Renal pelvis (tissue), 12 donors: Measurements from ENCODE around the gene ZNF850. TPM values are rescaled to one million over a fixed set of nuclear protein-coding genes. Genes with fewer than 3 reads are reported as not detected.
"Not testable (repeated sequence)": the region's sequence is repeated elsewhere in the genome, so short reads cannot be mapped to it uniquely, and the experiment has no call there.

Source experiments
- DNase-seq: peaks from one replicate; pipeline ENCODE4 v3.0.0-alpha.2; 2013
- long read RNA-seq, 16 experiments: transcript quantifications; one replicate each; lab custom pipeline, GENCODE V29; 2026
- polyA plus RNA-seq, 3 donors: library from polyadenylated mRNA; unstranded; fragments of 120-200 nt; gene quantifications; one replicate each; pipeline ENCODE4 v1.2.1, GENCODE V29; 2013; ENCODE audit not compliant: insufficient read length in 3 of 3

ZNF850 gene
- 1 to 10 TPM; 2.6 to 4.5 (median 3.8) TPM for polyA plus RNA-seq
- long read RNA-seq, donor 1, partial matches to known transcripts = 5 of 5 reads
- long read RNA-seq, donor 1, other reads (novel, unspliced or antisense) = 0 of 5 reads
- long read RNA-seq, donor 2, partial matches to known transcripts = 5 of 13 reads
- long read RNA-seq, donor 2, other reads (novel, unspliced or antisense) = 8 of 13 reads
- long read RNA-seq, donor 3 = 0 reads
- long read RNA-seq, donor 4 = 0 reads
- long read RNA-seq, donor 5, partial matches to known transcripts = 10 of 10 reads
- long read RNA-seq, donor 5, other reads (novel, unspliced or antisense) = 0 of 10 reads
- long read RNA-seq, donor 6, full-length matches to known transcripts = 1 of 1 reads
- long read RNA-seq, donor 6, partial matches to known transcripts = 0 of 1 reads
- long read RNA-seq, donor 6, other reads (novel, unspliced or antisense) = 0 of 1 reads
- long read RNA-seq, donor 7 = 0 reads
- long read RNA-seq, donor 8 = 0 reads
- long read RNA-seq, donor 9, full-length matches to known transcripts = 1 of 1 reads
- long read RNA-seq, donor 9, partial matches to known transcripts = 0 of 1 reads
- long read RNA-seq, donor 9, other reads (novel, unspliced or antisense) = 0 of 1 reads
- long read RNA-seq, donor 10, full-length matches to known transcripts = 1 of 1 reads
- long read RNA-seq, donor 10, partial matches to known transcripts = 0 of 1 reads
- long read RNA-seq, donor 10, other reads (novel, unspliced or antisense) = 0 of 1 reads
- long read RNA-seq, donor 11 = 0 reads
- long read RNA-seq, donor 12, full-length matches to known transcripts = 1 of 6 reads
- long read RNA-seq, donor 12, partial matches to known transcripts = 5 of 6 reads
- long read RNA-seq, donor 12, other reads (novel, unspliced or antisense) = 0 of 6 reads
- long read RNA-seq, donor 13, full-length matches to known transcripts = 1 of 1 reads
- long read RNA-seq, donor 13, partial matches to known transcripts = 0 of 1 reads
- long read RNA-seq, donor 13, other reads (novel, unspliced or antisense) = 0 of 1 reads
- long read RNA-seq, donor 14 = 0 reads
- long read RNA-seq, donor 15, full-length matches to known transcripts = 1 of 1 reads
- long read RNA-seq, donor 15, partial matches to known transcripts = 0 of 1 reads
- long read RNA-seq, donor 15, other reads (novel, unspliced or antisense) = 0 of 1 reads
- long read RNA-seq, donor 16 = 0 reads

DNA sequence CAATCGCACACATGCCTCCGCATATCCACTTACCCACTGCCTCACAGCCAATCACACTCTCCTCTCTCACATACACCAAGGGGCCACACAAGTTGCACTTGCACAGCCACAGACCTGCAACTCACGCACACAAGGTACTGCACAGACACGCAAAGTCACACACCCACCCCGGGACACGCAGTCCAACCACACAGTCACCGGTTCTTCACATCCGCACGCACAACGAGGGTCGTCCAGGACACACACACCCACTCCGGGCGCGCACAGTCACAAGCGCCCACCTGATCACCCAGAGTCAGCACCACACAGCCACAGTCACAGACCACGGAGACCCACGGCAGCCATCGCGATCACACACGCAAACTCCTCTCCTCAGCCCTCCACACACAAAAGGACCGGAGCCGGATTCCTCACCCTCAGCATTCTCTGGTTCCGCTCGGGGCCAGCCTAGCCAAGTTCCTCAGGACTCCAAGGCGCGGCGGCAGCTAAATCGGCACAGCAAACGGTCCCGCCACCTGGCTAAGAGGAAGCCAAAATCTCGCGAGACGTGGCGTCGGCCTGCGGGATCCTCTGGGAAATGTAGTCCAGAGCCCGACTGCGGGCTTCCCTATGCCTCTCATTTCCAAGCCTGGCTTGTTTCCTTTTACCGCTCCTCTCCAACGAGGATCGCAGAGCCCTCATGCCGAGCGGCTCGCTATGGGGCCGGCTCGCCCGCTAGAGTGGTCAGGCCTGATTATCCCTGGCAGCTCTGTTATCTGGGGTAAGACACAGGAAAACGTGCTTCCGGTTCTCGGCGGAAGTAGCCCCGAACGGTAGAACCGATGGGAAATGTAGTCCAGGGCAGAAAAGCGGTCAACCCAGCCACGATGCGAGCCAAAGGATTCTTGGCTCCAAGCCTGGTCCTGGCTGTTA is at the start of gene ZNF850:
TSS of gene ZNF850 (minus strand) at position 497 of the 912 bp plus-strand sequence. CDS start 10,201 bp downstream, outside the sequence.
- DNase-seq = peak; percentile 95

DNA sequence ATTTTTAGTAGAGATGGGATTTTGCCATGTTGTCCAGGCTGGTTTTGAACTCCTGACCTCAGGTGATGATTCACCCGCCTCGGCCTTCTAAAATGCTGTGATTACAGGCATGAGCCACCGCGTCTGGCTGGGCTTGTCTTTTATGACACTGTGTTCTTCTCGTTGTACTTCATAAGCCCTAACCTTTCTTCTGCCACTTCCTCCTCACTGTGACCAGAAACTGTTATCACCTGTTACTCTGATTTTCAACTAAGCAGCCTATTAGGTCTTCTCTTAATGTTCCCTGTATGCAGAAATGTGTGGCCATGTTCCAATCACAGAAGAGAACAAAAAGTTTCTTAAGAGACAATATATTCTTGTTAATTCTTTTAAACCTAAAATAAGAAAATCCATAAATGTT is 49.2 kb upstream of the ZNF850 start:
- no peak for DNase-seq

DNA sequence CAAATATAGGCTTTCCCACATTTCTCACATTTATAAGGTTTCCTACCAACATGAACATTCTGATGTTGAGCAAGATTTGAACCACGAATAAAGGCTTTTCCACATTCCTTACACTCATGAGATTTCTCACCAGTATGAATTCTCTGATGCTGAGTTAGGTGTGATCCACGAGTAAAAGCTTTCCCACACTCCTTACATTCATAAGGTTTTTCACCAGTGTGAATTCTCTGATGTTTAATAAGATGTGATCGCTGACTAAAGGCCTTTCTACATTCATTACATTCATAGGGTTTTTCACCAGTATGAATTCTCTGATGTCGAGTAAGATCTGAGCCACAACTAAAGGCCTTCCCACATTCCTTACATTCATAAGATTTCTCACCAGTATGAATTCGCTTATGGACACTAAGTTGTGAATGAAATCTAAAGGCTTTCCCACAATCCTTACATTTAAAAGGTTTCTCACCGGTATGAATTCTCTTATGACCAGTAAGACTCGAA is 46.6 kb upstream of the ZNF850 start:
- no peak for DNase-seq

DNA sequence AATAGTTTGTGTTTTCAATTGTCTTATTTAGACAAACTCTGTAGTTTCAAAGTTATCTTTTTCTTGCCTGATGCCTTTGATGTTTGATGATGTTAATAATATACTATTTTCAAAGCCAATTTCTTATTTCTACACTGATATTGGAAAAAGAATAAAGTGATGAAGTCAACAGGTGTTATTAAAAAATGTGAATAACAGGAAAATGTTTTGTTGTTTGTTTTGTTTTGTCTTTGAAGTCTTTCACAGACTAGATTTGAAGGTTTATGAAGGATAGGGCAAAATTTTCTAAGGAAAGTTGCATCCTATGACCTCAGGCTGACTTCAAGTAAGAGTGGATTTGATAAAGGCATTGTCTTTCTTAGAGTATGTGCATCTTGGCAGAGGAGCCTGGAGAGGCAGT is 34.4 kb upstream of the ZNF850 start:
- DNase-seq = no peak

DNA sequence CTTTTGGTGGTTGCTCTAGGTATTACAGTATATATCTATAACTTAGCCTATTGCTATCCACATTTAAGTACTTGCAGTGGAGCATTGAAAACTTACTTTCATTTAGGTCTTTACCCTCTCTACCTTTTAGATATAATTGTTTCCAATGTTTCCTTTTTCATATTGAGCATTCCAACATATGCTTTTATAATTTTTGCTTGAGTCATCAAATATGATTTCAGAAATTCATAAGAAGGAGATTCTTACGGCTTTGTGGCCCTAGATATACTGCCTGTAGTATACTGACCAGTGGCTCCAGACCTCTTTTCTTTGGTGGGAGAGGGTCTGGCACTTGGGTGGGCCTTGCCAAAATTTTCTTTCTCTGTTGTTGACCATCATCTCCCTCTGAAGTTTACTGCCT is 32.8 kb upstream of the ZNF850 start:
- no peak for DNase-seq

DNA sequence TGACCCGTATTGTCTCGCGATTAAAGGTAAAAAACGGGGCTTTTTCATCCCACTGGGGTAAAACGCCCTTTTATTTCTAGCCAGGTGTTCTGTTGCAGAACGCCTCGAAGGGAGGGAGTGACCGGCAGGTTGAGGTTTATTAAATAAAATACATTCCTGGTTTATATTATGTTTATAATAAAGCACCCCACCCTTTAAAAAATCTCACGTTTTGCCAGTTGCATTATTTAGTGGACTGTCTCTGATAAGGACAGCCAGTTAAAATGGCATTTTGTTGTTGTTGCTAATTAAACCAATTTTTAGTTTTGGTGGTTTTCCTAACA is 25.1 kb upstream of the ZNF850 start:
- no peak for DNase-seq

- DNase-seq = no peak
These were observed 24.0 kb upstream of the ZNF850 start for GRCh38 chr19:36796714-36796992.

GRCh38 chr19:36791420-36792141 is 19.0 kb upstream of the ZNF850 start:
- DNase-seq = peak; percentile 24

GRCh38 chr19:36775768-36776167 is 3.2 kb upstream of the ZNF850 start:
- DNase-seq = peak; percentile 14

- DNase-seq = no peak
These were observed 594 bp upstream of the ZNF850 start for GRCh38 chr19:36773223-36773579.

GRCh38 chr19:36771261-36772231 is 1.1 kb downstream of the ZNF850 start:
- peak; percentile 86 for DNase-seq

- no peak for DNase-seq
These were observed 22.4 kb downstream of the ZNF850 start for GRCh38 chr19:36750066-36750691.

DNA sequence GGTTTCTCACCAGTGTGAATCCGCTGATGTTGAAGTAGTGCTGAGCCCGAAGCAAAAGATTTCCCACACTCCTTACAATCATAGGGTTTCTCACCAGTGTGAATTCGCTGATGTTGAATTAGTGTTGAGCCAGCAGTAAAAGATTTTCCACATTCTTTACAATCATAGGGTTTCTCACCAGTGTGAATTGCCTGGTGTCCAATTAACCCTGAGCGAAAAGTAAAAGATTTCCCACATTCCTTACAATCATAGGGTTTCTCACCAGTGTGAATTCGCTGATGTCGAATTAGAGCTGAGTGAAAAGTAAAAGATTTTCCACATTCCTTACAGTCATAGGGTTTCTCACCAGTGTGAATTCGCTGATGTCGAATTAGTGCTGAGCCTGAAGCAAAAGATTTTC is 23.0 kb downstream of the ZNF850 start:
- DNase-seq = not testable (repeated sequence)

GRCh38 chr19:36748431-36749275 is 24.0 kb downstream of the ZNF850 start:
- DNase-seq = no peak

DNA sequence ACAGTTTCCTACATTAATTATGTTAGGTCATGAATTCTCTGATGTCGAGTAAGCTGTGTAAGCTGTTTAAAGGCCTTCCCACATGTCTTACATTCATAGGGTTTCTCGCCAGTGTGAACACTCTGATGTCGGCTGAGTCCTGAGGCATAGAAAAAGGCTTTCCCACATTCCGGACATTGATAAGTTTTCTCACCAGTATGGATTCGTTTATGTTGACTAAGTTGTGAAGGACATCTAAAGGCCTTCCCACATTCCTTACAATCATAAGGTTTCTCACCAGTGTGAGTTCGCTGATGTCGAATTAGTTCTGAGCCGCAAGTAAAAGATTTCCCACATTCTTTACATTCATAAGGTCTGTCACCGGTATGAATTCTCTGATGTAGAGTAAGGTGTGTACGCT is 24.9 kb downstream of the ZNF850 start:
- DNase-seq = no peak

GRCh38 chr19:36745870-36746269 is 26.7 kb downstream of the ZNF850 start:
- no peak for DNase-seq

- not testable (repeated sequence) for DNase-seq
These were observed 36.4 kb downstream of the ZNF850 start for GRCh38 chr19:36736166-36736565.
